ENCODE results near the gene ITGA7. TPM values are rescaled to one million over a fixed set of nuclear protein-coding genes. Genes with fewer than 3 reads are reported as not detected.

Gene ITGA7
- total RNA-seq, 1 donor from 2014 or later: 26.5 TPM

- Histone ChIP-seq H3K4me1 (ENCODE audit: insufficient read depth, low read length) (peaks cover 25% of the 10 kb centered on the region), H3K9ac (ENCODE audit: low read length) (peak overlapping the region; percentile 85), H2AFZ (ENCODE audit: low read depth, low read length) (peak overlapping the region; percentile 46), H3K79me2 (ENCODE audit: insufficient read depth, low read length) (peaks cover 10% of the 10 kb centered on the region), H4K20me1 (ENCODE audit: insufficient read depth, low read length) (peaks cover 27% of the 10 kb centered on the region), H3K27ac (ENCODE audit: low read depth, low read length) (peak overlapping the region; percentile 27), H3K36me3 (ENCODE audit: insufficient read depth, low read length) (no peaks in the 10 kb centered on the region), H3K9me3 (ENCODE audit: insufficient read depth, low read depth, low read length) (no peaks in the 10 kb centered on the region), H3K4me2 (ENCODE audit: low read length) (peak overlapping the region; percentile 98), H3K4me3 (ENCODE audit: insufficient read depth, low read depth, low read length) (peak overlapping the region; percentile 55), H3K27me3 (ENCODE audit: insufficient read depth, low read length) (no peaks in the 10 kb centered on the region)
- Mint-ChIP-seq H3K36me3 (ENCODE audit: low read depth, unreplicated experiment) (no peaks in the 10 kb centered on the region), H3K27me3 (ENCODE audit: low read depth, unreplicated experiment) (no peaks in the 10 kb centered on the region), H3K4me3 (ENCODE audit: unreplicated experiment) (peak overlapping the region; percentile 84), H3K9me3 (ENCODE audit: unreplicated experiment) (no peaks in the 10 kb centered on the region), H3K27ac (ENCODE audit: unreplicated experiment) (peak overlapping the region; percentile 77), H3K4me1 (ENCODE audit: low read depth, unreplicated experiment) (peaks cover 30% of the 10 kb centered on the region)
- no peak for DNase-seq (ENCODE audit: low read depth)
- TF ChIP-seq CTCF (IDR thresholded peaks at IDR 0.05; ENCODE audit: insufficient read depth, low read depth, low read length) (no peak), EZH2 (IDR thresholded peaks at IDR 0.05; ENCODE audit: insufficient read depth, low read length) (no peak)
- no peak for FAIRE-seq
Observed at GRCh38 chr12:55741931-55742680, 34.4 kb upstream of the ITGA7 start.

- H3K4me1 ChIP-seq (ENCODE audit: insufficient read depth, low read length): peaks cover 20% of the 10 kb centered on the region
- no peaks in the 10 kb centered on the region for H3K27me3 Mint-ChIP-seq (ENCODE audit: low read depth, unreplicated experiment)
- peaks cover under 1% of the 10 kb centered on the region for H4K20me1 ChIP-seq (ENCODE audit: insufficient read depth, low read length)
- H3K36me3 Mint-ChIP-seq (ENCODE audit: low read depth, unreplicated experiment): no peaks in the 10 kb centered on the region
- H3K4me3 Mint-ChIP-seq (ENCODE audit: unreplicated experiment): peak overlapping the region; percentile 84
- H3K27ac ChIP-seq (ENCODE audit: low read depth, low read length): no peak overlapping the region
- no peak overlapping the region for H2AFZ ChIP-seq (ENCODE audit: low read depth, low read length)
- H3K79me2 ChIP-seq (ENCODE audit: insufficient read depth, low read length): peaks cover 5% of the 10 kb centered on the region
- H3K36me3 ChIP-seq (ENCODE audit: insufficient read depth, low read length): no peaks in the 10 kb centered on the region
- H3K9me3 ChIP-seq (ENCODE audit: insufficient read depth, low read depth, low read length): no peaks in the 10 kb centered on the region
- H3K9ac ChIP-seq (ENCODE audit: low read length): no peak overlapping the region
- no peaks in the 10 kb centered on the region for H3K9me3 Mint-ChIP-seq (ENCODE audit: unreplicated experiment)
- FAIRE-seq: no peak
- TF ChIP-seq EZH2 (IDR thresholded peaks at IDR 0.05; ENCODE audit: insufficient read depth, low read length) (no peak), CTCF (IDR thresholded peaks at IDR 0.05; ENCODE audit: insufficient read depth, low read depth, low read length) (no peak)
- peak overlapping the region; percentile 94 for H3K4me2 ChIP-seq (ENCODE audit: low read length)
- no peaks in the 10 kb centered on the region for H3K27me3 ChIP-seq (ENCODE audit: insufficient read depth, low read length)
- H3K27ac Mint-ChIP-seq (ENCODE audit: unreplicated experiment): no peak overlapping the region
- DNase-seq (ENCODE audit: low read depth): no peak
- H3K4me1 Mint-ChIP-seq (ENCODE audit: low read depth, unreplicated experiment): peaks cover 15% of the 10 kb centered on the region
- peak overlapping the region; percentile 73 for H3K4me3 ChIP-seq (ENCODE audit: insufficient read depth, low read depth, low read length)
Observed at GRCh38 chr12:55739025-55739378, 31.3 kb upstream of the ITGA7 start.

Measured in astrocyte (in vitro differentiated cells and primary cell).